ENCODE measurements around the gene NR2E1. TPM values are rescaled to one million over a fixed set of nuclear protein-coding genes. Genes with fewer than 3 reads are reported as not detected.

NR2E1 gene
- total RNA-seq, 2 donors from 2014 or later: not detected

DNA sequence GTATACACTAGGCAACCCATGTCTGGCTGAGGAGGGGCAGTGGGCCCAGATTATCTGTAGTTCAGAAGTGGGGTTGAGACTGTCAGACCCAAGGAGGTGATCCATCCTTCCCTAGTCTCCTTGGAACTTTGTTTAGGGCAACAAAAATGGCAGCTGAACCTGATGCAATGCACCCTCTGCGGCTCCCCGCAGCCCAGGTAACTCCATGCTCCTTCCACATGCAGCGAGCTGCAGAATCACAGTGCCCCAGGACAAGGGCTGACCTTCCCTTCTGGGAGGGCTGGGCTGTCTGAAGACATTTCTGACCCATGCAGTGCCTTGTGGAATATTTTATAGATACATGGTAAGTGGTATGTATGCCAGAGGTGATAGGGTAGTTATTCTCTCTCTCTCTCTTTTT is 29.4 kb downstream of the NR2E1 start:
- Mint-ChIP-seq H3K27me3 (ENCODE audit: insufficient read depth) (peaks cover 25% of the 10 kb centered on the region), H3K27ac (no peak overlapping the region), H3K9me3 (no peaks in the 10 kb centered on the region), H3K4me3 (no peak overlapping the region), H3K36me3 (ENCODE audit: low read depth) (no peaks in the 10 kb centered on the region), H3K4me1 (no peaks in the 10 kb centered on the region)
- H3K27me3 ChIP-seq (ENCODE audit: control insufficient read depth, insufficient read depth, low read length, poor library complexity, severe bottlenecking): peaks cover 14% of the 10 kb centered on the region
- TF ChIP-seq, protein P1, sequence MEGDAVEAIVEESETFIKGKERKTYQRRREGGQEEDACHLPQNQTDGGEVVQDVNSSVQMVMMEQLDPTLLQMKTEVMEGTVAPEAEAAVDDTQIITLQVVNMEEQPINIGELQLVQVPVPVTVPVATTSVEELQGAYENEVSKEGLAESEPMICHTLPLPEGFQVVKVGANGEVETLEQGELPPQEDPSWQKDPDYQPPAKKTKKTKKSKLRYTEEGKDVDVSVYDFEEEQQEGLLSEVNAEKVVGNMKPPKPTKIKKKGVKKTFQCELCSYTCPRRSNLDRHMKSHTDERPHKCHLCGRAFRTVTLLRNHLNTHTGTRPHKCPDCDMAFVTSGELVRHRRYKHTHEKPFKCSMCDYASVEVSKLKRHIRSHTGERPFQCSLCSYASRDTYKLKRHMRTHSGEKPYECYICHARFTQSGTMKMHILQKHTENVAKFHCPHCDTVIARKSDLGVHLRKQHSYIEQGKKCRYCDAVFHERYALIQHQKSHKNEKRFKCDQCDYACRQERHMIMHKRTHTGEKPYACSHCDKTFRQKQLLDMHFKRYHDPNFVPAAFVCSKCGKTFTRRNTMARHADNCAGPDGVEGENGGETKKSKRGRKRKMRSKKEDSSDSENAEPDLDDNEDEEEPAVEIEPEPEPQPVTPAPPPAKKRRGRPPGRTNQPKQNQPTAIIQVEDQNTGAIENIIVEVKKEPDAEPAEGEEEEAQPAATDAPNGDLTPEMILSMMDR (conservative IDR thresholded peaks at IDR 0.05): no peak
- 93 to 95% methylated on average over 3 of the region's 3 CpGs for WGBS, 2 experiments (ENCODE audit: insufficient coverage in 1 of 2, insufficient read length in 1 of 2)
- no peaks in the 10 kb centered on the region for H3K36me3 ChIP-seq (ENCODE audit: control insufficient read depth, insufficient read depth, low read length)
- DNase-seq: no peak
- no peak overlapping the region for H3K27ac ChIP-seq (ENCODE audit: low read depth, low read length)
- no peak overlapping the region for H3K9ac ChIP-seq (ENCODE audit: extremely low read depth, low read length, poor library complexity, severe bottlenecking)
- H3K4me3 ChIP-seq (ENCODE audit: low read length): no peak overlapping the region
- no peaks in the 10 kb centered on the region for H3K4me1 ChIP-seq (ENCODE audit: control insufficient read depth, insufficient read depth, low read length)
- H3K9me3 ChIP-seq (ENCODE audit: control insufficient read depth, low read length): no peaks in the 10 kb centered on the region

DNA sequence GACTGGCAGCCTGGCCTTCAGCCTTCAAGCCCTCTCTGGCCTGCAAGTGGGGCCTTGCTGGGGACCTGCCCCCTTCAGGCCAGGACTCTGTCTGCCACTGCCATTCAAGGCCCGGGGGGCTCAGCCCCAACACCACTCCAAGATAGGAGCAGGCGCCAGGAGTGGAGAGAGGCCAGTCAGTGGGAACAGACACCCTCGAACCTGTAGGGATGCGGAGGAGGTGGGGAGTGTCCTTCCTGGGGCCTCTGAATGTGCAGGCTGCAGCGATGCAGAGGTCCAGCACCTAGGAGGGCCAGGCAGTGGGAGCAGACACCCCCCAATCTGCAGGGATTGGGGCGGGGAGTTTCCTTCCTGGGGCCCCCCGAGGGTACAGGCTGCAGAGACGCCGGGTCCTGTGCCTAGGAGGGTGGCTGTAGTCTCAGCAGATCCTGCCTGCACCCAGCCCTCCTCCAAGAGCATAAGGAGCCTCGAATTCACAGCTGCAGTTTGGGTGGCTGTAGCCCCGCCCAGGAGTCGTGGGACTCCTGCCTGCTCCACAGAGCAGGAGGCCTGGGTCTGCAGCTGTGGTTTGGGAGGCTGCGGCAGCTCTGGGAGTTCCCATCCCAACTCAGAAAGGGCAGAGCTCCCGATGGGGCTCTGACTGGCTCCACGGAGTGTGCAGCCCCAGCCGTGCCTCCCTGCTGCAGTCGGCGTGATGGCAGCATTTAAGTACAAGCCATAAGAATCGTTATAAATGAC is 33.1 kb downstream of the NR2E1 start:
- H3K4me3 ChIP-seq (ENCODE audit: low read length): no peak overlapping the region
- H3K4me3 Mint-ChIP-seq: no peak overlapping the region
- H3K27me3 Mint-ChIP-seq (ENCODE audit: insufficient read depth): peaks cover 10% of the 10 kb centered on the region
- DNase-seq: no peak
- H3K4me1 ChIP-seq (ENCODE audit: control insufficient read depth, insufficient read depth, low read length): peaks cover 3% of the 10 kb centered on the region
- no peak overlapping the region for H3K27ac ChIP-seq (ENCODE audit: low read depth, low read length)
- no peaks in the 10 kb centered on the region for H3K36me3 Mint-ChIP-seq (ENCODE audit: low read depth)
- no peaks in the 10 kb centered on the region for H3K27me3 ChIP-seq (ENCODE audit: control insufficient read depth, insufficient read depth, low read length, poor library complexity, severe bottlenecking)
- H3K9me3 ChIP-seq (ENCODE audit: control insufficient read depth, low read length): no peaks in the 10 kb centered on the region
- TF ChIP-seq, protein P1 (conservative IDR thresholded peaks at IDR 0.05): no peak
- H3K9me3 Mint-ChIP-seq: no peaks in the 10 kb centered on the region
- WGBS, 2 experiments (ENCODE audit: insufficient coverage in 1 of 2, insufficient read length in 1 of 2): 93 to 94% methylated on average over 4 to 19 of the region's 19 CpGs
- peaks cover 4% of the 10 kb centered on the region for H3K4me1 Mint-ChIP-seq
- H3K36me3 ChIP-seq (ENCODE audit: control insufficient read depth, insufficient read depth, low read length): no peaks in the 10 kb centered on the region
- H3K9ac ChIP-seq (ENCODE audit: extremely low read depth, low read length, poor library complexity, severe bottlenecking): no peak overlapping the region
- H3K27ac Mint-ChIP-seq: no peak overlapping the region

DNA sequence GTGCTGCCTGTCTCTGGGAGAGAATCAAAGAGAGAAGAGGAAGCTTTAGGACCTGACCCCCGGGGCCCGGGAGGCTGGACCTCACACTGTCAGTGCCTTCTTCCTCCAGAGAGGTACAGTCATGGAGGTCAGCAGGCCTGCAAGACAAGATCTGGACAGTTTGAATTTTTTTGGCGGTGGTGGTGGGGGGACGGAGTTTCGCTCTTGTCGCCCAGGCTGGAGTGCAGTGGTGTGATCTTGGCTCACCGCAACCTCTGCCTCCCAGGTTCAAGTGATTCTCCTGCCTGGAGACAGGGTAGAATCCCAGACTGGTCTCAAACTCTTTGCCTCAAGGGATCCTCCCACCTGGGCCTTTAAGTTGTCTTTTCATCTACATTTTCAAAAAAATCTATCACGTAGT is 34.4 kb downstream of the NR2E1 start:
- no peak overlapping the region for H3K4me3 ChIP-seq (ENCODE audit: low read length)
- H3K4me3 Mint-ChIP-seq: no peak overlapping the region
- no peak overlapping the region for H3K9ac ChIP-seq (ENCODE audit: extremely low read depth, low read length, poor library complexity, severe bottlenecking)
- TF ChIP-seq, protein P1 (conservative IDR thresholded peaks at IDR 0.05): no peak
- no peaks in the 10 kb centered on the region for H3K9me3 Mint-ChIP-seq
- peaks cover 4% of the 10 kb centered on the region for H3K4me1 Mint-ChIP-seq
- WGBS, 2 experiments (ENCODE audit: insufficient coverage in 1 of 2, insufficient read length in 1 of 2): 93% methylated on average over 2 to 8 of the region's 8 CpGs
- H3K4me1 ChIP-seq (ENCODE audit: control insufficient read depth, insufficient read depth, low read length): peaks cover 3% of the 10 kb centered on the region
- peaks cover under 1% of the 10 kb centered on the region for H3K27me3 Mint-ChIP-seq (ENCODE audit: insufficient read depth)
- no peaks in the 10 kb centered on the region for H3K27me3 ChIP-seq (ENCODE audit: control insufficient read depth, insufficient read depth, low read length, poor library complexity, severe bottlenecking)
- H3K36me3 Mint-ChIP-seq (ENCODE audit: low read depth): no peaks in the 10 kb centered on the region
- no peak overlapping the region for H3K27ac Mint-ChIP-seq
- H3K9me3 ChIP-seq (ENCODE audit: control insufficient read depth, low read length): no peaks in the 10 kb centered on the region
- no peak for DNase-seq
- H3K36me3 ChIP-seq (ENCODE audit: control insufficient read depth, insufficient read depth, low read length): no peaks in the 10 kb centered on the region
- H3K27ac ChIP-seq (ENCODE audit: low read depth, low read length): no peak overlapping the region
